HepG2 (cell line): ENCODE measurements around the gene TSPAN5. TPM values are rescaled to one million over a fixed set of nuclear protein-coding genes. Genes with fewer than 3 reads are reported as not detected.
A peak's percentile ranks its signal among the peaks of the same experiment; 100 is the strongest.

Experiments used
- AKAP8 ChIP-seq: sonication (generic); formaldehyde crosslinking; IDR thresholded peaks from 2 replicates; pipeline ENCODE4 v1.5.1; 2020; ENCODE audit warnings: mild to moderate bottlenecking, missing genetic modification reagents
- CC2D1A ChIP-seq: sonication (generic); formaldehyde crosslinking; IDR thresholded peaks from 2 replicates; pipeline ENCODE4 v1.8.1; 2023; ENCODE audit warnings: mild to moderate bottlenecking, missing genetic modification reagents
- CEBPG ChIP-seq: IDR thresholded peaks from 2 replicates; pipeline ENCODE4 v1.6.1; 2016
- GFI1 ChIP-seq: sonication (generic); formaldehyde crosslinking; IDR thresholded peaks from 2 replicates; pipeline ENCODE4 v1.5.0; 2020; ENCODE audit warnings: missing genetic modification reagents, mild to moderate bottlenecking, borderline replicate concordance
- HMG20B ChIP-seq: conservative IDR thresholded peaks from 2 replicates; pipeline ENCODE4 v1.6.1; 2016; ENCODE audit warnings: missing genetic modification reagents, missing compliant biosample characterization
- HNF4A ChIP-seq: sonication (generic); formaldehyde crosslinking; IDR thresholded peaks from 2 replicates; pipeline ENCODE4 v1.4.0; 2020; ENCODE audit warnings: missing genetic modification reagents
- HOXA5 ChIP-seq: sonication (generic); formaldehyde crosslinking; IDR thresholded peaks from 2 replicates; pipeline ENCODE4 v1.4.0; 2020; ENCODE audit warnings: missing genetic modification reagents
- IRF2 ChIP-seq: IDR thresholded peaks from 2 replicates; pipeline ENCODE4 v1.6.1; 2018; ENCODE audit warnings: missing genetic modification reagents, missing compliant biosample characterization
- NKX3-1 ChIP-seq: sonication (generic); formaldehyde crosslinking; IDR thresholded peaks from 2 replicates; pipeline ENCODE4 v1.5.0; 2020; ENCODE audit warnings: missing genetic modification reagents
- NR2F6 ChIP-seq, 2 experiments: IDR thresholded peaks; 2 replicates each; pipeline ENCODE4 v1.6.1; 2016; ENCODE audit warnings: antibody characterized with exemption in 1 of 2, mild to moderate bottlenecking in 1 of 2
- RXRA ChIP-seq: sonication (generic); formaldehyde crosslinking; IDR thresholded peaks from 2 replicates; pipeline ENCODE4 v1.5.1; 2020; ENCODE audit warnings: missing genetic modification reagents
- SMAD3 ChIP-seq: sonication (generic); formaldehyde crosslinking; IDR thresholded peaks from 2 replicates; pipeline ENCODE4 v1.4.0; 2020; ENCODE audit warnings: missing genetic modification reagents
- TEAD2 ChIP-seq: sonication (generic); formaldehyde crosslinking; IDR thresholded peaks from 2 replicates; pipeline ENCODE4 v1.9.0; 2021; ENCODE audit warnings: missing genetic modification reagents
- ZGPAT ChIP-seq: IDR thresholded peaks from 2 replicates; pipeline ENCODE4 v1.6.1; 2016; ENCODE audit warnings: mild to moderate bottlenecking
- ZNF224 ChIP-seq: sonication (generic); formaldehyde crosslinking; IDR thresholded peaks from 2 replicates; pipeline ENCODE4 v1.5.0; 2020; ENCODE audit warnings: mild to moderate bottlenecking, missing genetic modification reagents
- polyA plus RNA-seq, 8 experiments: library from polyadenylated mRNA; depleted of rRNA in 3 of 8; stranded (reverse) in 7 of 8; unstranded in 1 of 8; fragments of >200 nt; fragmentation: Illumina TruSeq in 4 of 8; extraction: Trizol in 4 of 8; gene quantifications; 2 replicates each; pipeline versions ENCODE4 v1.2.1 to v1.2.3, GENCODE V29; 2011 to 2016; ENCODE audit warnings: low read depth in 4 of 8, missing spikeins in 1 of 8, mixed read lengths in 1 of 8; ENCODE audit not compliant: insufficient read depth in 1 of 8
- total RNA-seq, 5 experiments: library from RNA; depleted of rRNA; stranded (reverse); fragments of >200 nt; fragmentation: Illumina TruSeq; extraction: Trizol; gene quantifications; 2 replicates each; pipeline ENCODE4 v1.2.3, GENCODE V29; 2016; ENCODE audit warnings: low read depth in 1 of 5
- TF ChIP-seq, protein P1 (sequence below): IDR thresholded peaks from 2 replicates; pipeline ENCODE4 v1.4.0; 2020; ENCODE audit warnings: mild to moderate bottlenecking, missing genetic modification reagents
- TF ChIP-seq, protein P2 (sequence below): sonication (generic); formaldehyde crosslinking; IDR thresholded peaks from 2 replicates; pipeline ENCODE4 v1.4.0; 2020; ENCODE audit warnings: mild to moderate bottlenecking, missing genetic modification reagents
- TF ChIP-seq, protein P3 (sequence below): sonication (generic); formaldehyde crosslinking; conservative IDR thresholded peaks from 2 replicates; pipeline ENCODE4 v1.4.0; 2020; ENCODE audit warnings: mild to moderate bottlenecking, missing genetic modification reagents, moderate library complexity
- TF ChIP-seq, protein P4 (sequence below): sonication (generic); formaldehyde crosslinking; IDR thresholded peaks from 2 replicates; pipeline ENCODE4 v1.8.0; 2022; ENCODE audit warnings: missing genetic modification reagents, mild to moderate bottlenecking, inconsistent platforms, borderline replicate concordance

The TSPAN5 gene
- total and polyA plus RNA-seq, 2 of the 13 experiments (the other 11 are each of a cell fraction or from before 2014, with no cell fraction given): 0.20 to 0.53 TPM

- TF ChIP-seq HOXA5 (CRISPR knock-in tag) (no peak), SMAD3 (peak; percentile 66; the same call in 1 of the 2 replicates), ZNF224 (no peak), CC2D1A (CRISPR knock-in tag) (no peak), NKX3-1 (CRISPR knock-in tag) (peak; percentile 32; the same call in 1 of the 2 replicates), AKAP8 (CRISPR knock-in tag) (no peak), CEBPG (CRISPR knock-in tag) (peak; percentile 77), TEAD2 (CRISPR knock-in tag) (no peak), RXRA (CRISPR knock-in tag) (no peak), HMG20B (CRISPR knock-in tag) (no peak), IRF2 (peak; percentile 48; the same call in 1 of the 2 replicates), HNF4A (CRISPR knock-in tag) (peak; percentile 68), NR2F6 (IDR thresholded peaks at IDR 0.05) (peak; percentile 83), NR2F6 (CRISPR knock-in tag; IDR thresholded peaks at IDR 0.05) (peak; percentile 43; the same call in 1 of the 2 replicates), ZGPAT (CRISPR knock-in tag) (peak; percentile 67), GFI1 (CRISPR knock-in tag) (peak; percentile 70; the same call in 1 of the 2 replicates)
- TF ChIP-seq, protein P1, sequence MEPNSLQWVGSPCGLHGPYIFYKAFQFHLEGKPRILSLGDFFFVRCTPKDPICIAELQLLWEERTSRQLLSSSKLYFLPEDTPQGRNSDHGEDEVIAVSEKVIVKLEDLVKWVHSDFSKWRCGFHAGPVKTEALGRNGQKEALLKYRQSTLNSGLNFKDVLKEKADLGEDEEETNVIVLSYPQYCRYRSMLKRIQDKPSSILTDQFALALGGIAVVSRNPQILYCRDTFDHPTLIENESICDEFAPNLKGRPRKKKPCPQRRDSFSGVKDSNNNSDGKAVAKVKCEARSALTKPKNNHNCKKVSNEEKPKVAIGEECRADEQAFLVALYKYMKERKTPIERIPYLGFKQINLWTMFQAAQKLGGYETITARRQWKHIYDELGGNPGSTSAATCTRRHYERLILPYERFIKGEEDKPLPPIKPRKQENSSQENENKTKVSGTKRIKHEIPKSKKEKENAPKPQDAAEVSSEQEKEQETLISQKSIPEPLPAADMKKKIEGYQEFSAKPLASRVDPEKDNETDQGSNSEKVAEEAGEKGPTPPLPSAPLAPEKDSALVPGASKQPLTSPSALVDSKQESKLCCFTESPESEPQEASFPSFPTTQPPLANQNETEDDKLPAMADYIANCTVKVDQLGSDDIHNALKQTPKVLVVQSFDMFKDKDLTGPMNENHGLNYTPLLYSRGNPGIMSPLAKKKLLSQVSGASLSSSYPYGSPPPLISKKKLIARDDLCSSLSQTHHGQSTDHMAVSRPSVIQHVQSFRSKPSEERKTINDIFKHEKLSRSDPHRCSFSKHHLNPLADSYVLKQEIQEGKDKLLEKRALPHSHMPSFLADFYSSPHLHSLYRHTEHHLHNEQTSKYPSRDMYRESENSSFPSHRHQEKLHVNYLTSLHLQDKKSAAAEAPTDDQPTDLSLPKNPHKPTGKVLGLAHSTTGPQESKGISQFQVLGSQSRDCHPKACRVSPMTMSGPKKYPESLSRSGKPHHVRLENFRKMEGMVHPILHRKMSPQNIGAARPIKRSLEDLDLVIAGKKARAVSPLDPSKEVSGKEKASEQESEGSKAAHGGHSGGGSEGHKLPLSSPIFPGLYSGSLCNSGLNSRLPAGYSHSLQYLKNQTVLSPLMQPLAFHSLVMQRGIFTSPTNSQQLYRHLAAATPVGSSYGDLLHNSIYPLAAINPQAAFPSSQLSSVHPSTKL (CRISPR knock-in tag): peak; percentile 88
- TF ChIP-seq, protein P2, sequence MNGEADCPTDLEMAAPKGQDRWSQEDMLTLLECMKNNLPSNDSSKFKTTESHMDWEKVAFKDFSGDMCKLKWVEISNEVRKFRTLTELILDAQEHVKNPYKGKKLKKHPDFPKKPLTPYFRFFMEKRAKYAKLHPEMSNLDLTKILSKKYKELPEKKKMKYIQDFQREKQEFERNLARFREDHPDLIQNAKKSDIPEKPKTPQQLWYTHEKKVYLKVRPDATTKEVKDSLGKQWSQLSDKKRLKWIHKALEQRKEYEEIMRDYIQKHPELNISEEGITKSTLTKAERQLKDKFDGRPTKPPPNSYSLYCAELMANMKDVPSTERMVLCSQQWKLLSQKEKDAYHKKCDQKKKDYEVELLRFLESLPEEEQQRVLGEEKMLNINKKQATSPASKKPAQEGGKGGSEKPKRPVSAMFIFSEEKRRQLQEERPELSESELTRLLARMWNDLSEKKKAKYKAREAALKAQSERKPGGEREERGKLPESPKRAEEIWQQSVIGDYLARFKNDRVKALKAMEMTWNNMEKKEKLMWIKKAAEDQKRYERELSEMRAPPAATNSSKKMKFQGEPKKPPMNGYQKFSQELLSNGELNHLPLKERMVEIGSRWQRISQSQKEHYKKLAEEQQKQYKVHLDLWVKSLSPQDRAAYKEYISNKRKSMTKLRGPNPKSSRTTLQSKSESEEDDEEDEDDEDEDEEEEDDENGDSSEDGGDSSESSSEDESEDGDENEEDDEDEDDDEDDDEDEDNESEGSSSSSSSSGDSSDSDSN (CRISPR knock-in tag): no peak
- TF ChIP-seq, protein P3, sequence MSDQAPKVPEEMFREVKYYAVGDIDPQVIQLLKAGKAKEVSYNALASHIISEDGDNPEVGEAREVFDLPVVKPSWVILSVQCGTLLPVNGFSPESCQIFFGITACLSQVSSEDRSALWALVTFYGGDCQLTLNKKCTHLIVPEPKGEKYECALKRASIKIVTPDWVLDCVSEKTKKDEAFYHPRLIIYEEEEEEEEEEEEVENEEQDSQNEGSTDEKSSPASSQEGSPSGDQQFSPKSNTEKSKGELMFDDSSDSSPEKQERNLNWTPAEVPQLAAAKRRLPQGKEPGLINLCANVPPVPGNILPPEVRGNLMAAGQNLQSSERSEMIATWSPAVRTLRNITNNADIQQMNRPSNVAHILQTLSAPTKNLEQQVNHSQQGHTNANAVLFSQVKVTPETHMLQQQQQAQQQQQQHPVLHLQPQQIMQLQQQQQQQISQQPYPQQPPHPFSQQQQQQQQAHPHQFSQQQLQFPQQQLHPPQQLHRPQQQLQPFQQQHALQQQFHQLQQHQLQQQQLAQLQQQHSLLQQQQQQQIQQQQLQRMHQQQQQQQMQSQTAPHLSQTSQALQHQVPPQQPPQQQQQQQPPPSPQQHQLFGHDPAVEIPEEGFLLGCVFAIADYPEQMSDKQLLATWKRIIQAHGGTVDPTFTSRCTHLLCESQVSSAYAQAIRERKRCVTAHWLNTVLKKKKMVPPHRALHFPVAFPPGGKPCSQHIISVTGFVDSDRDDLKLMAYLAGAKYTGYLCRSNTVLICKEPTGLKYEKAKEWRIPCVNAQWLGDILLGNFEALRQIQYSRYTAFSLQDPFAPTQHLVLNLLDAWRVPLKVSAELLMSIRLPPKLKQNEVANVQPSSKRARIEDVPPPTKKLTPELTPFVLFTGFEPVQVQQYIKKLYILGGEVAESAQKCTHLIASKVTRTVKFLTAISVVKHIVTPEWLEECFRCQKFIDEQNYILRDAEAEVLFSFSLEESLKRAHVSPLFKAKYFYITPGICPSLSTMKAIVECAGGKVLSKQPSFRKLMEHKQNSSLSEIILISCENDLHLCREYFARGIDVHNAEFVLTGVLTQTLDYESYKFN (CRISPR knock-in tag): peak; percentile 54
- TF ChIP-seq, protein P4, sequence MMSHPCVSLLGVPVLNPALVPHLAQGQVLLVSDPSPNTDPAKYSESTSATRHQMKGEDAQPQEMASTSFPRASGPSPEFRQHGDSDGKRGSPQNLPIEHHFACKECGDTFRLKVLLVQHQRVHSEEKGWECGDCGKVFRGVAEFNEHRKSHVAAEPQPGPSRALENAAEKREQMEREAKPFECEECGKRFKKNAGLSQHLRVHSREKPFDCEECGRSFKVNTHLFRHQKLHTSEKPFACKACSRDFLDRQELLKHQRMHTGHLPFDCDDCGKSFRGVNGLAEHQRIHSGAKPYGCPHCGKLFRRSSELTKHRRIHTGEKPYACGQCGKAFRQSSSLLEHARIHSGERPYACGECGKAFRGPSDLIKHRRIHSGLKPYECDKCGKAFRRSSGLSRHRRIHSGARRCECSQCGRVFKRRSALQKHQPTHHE (CRISPR knock-in tag): no peak
These were observed 74.1 kb downstream of the TSPAN5 start (continued) for GRCh38 chr4:98584265-98584664.
